GM23248 (cell line): Measurements from ENCODE around the gene CLIP2.

Source experiments
- EZH2 ChIP-seq: fragments of 200-600 bp; sonication (generic); IDR thresholded peaks from 2 replicates; pipeline ENCODE4 v1.6.1; 2018; ENCODE audit warnings: antibody characterized with exemption, mild to moderate bottlenecking; ENCODE audit not compliant: insufficient read depth, poor library complexity, severe bottlenecking
- EZH2phosphoT487 ChIP-seq: fragments of 200-600 bp; sonication (generic); IDR thresholded peaks from 2 replicates; pipeline ENCODE4 v1.6.1; 2018; ENCODE audit warnings: antibody characterized with exemption, moderate library complexity, mild to moderate bottlenecking, low read depth; ENCODE audit not compliant: insufficient read depth

GRCh38 chr7:74443543-74444247, 154.5 kb downstream of the CLIP2 start:
- no peak for TF ChIP-seq EZH2phosphoT487
- no peak for TF ChIP-seq EZH2
